ENCODE results near the gene L3MBTL3. TPM values are rescaled to one million over a fixed set of nuclear protein-coding genes. Genes with fewer than 3 reads are reported as not detected.

Gene L3MBTL3
- total RNA-seq = 3.3 and 3.7 TPM in 2 replicates

GRCh38 chr6:130018292-130018743, at the start of gene L3MBTL3:
Gene L3MBTL3 (plus strand): TSS chr6:130018581. CDS start chr6:130042700, 24,119 bp downstream.

Other genes with a start within 250 kb of the L3MBTL3 start
- gene TMEM244, start 157.3 kb upstream of the L3MBTL3 start, total RNA-seq = not detected in 2 replicates
- not detected in 2 replicates for gene SAMD3, start 204.4 kb downstream of the L3MBTL3 start, total RNA-seq

All from bronchus fibroblast of lung (primary cell).